H1 (cell line): Measurements from ENCODE around the gene CENPW. TPM values are rescaled to one million over a fixed set of nuclear protein-coding genes. Genes with fewer than 3 reads are reported as not detected.
A peak's percentile ranks its signal among the peaks of the same experiment; 100 is the strongest.

ENCODE experiments used
- CREB1 ChIP-seq: IDR thresholded peaks from 2 replicates; pipeline ENCODE4 v1.6.1; 2012; ENCODE audit warnings: inconsistent platforms
- EGR1 ChIP-seq: IDR thresholded peaks from 2 replicates; pipeline ENCODE4 v1.6.1; 2011; ENCODE audit warnings: low read depth, low read length, borderline replicate concordance
- EZH2 ChIP-seq: fragments of 200-600 bp; sonication (generic); IDR thresholded peaks from 2 replicates; pipeline ENCODE4 v1.7.1; 2012; ENCODE audit warnings: low read depth, mild to moderate bottlenecking, moderate library complexity, low read length, inconsistent platforms; ENCODE audit not compliant: severe bottlenecking
- HDAC2 ChIP-seq, 2 experiments: fragments of 300-600 bp in 1 of 2; sonication (generic) in 1 of 2; IDR thresholded peaks; 2 replicates each; pipeline ENCODE4 v1.6.1; 2011 to 2012; ENCODE audit warnings: low read depth in 2 of 2, low read length in 2 of 2, mild to moderate bottlenecking in 2 of 2, moderate library complexity in 2 of 2, borderline replicate concordance in 1 of 2, inconsistent platforms in 1 of 2
- HDAC6 ChIP-seq: IDR thresholded peaks from one replicate; pipeline ENCODE4 v1.7.1; 2012; ENCODE audit warnings: low read depth, mild to moderate bottlenecking, inconsistent platforms, low read length, moderate library complexity
- JUN ChIP-seq: IDR thresholded peaks from 2 replicates; pipeline ENCODE4 v1.6.1; 2011; ENCODE audit warnings: low read depth, mild to moderate bottlenecking, improper control_type of control experiment, low read length
- KDM1A ChIP-seq: fragments of 200-600, 300-600 bp; sonication (generic); IDR thresholded peaks from 2 replicates; pipeline ENCODE4 v1.7.1; 2016; ENCODE audit warnings: mild to moderate bottlenecking, low read length, borderline replicate concordance
- KDM5A ChIP-seq: fragments of 200-600 bp; IDR thresholded peaks from 2 replicates; pipeline ENCODE4 v1.7.1; 2012; ENCODE audit warnings: mild to moderate bottlenecking, low read length, inconsistent platforms, mixed read lengths
- NANOG ChIP-seq: IDR thresholded peaks from 2 replicates; pipeline ENCODE4 v1.6.1; 2011; ENCODE audit warnings: low read length, low read depth, mild to moderate bottlenecking, inconsistent platforms; ENCODE audit not compliant: insufficient read depth, poor library complexity, severe bottlenecking
- SAP30 ChIP-seq: fragments of 300-600 bp; sonication (generic); IDR thresholded peaks from 2 replicates; pipeline ENCODE4 v1.7.1; 2012; ENCODE audit warnings: low read length, moderate library complexity, mild to moderate bottlenecking, inconsistent platforms; ENCODE audit not compliant: insufficient read depth, insufficient replicate concordance
- SIN3A ChIP-seq, 2 experiments: IDR thresholded peaks in 1 of 2; conservative IDR thresholded peaks in 1 of 2; 2 replicates each; pipeline ENCODE4 v1.6.1; 2011 to 2012; ENCODE audit warnings: low read length in 2 of 2, improper control_type of control experiment in 1 of 2, low read depth in 1 of 2, mild to moderate bottlenecking in 1 of 2
- SP2 ChIP-seq: IDR thresholded peaks from 2 replicates; pipeline ENCODE4 v1.6.1; 2012; ENCODE audit warnings: mild to moderate bottlenecking, low read length, inconsistent platforms
- SP4 ChIP-seq: IDR thresholded peaks from 2 replicates; pipeline ENCODE4 v1.6.1; 2012; ENCODE audit warnings: low read length, inconsistent platforms
- SRF ChIP-seq: IDR thresholded peaks from 2 replicates; pipeline ENCODE4 v1.6.1; 2011; ENCODE audit warnings: mild to moderate bottlenecking, low read depth, low read length, moderate library complexity
- TAF1 ChIP-seq: IDR thresholded peaks from 2 replicates; pipeline ENCODE4 v1.6.1; 2011; ENCODE audit warnings: mild to moderate bottlenecking, low read depth, low read length
- TAF7 ChIP-seq: optimal IDR thresholded peaks from 2 replicates; pipeline ENCODE3; 2011; ENCODE audit warnings: low read depth, mild to moderate bottlenecking, inconsistent platforms, low read length, moderate library complexity, borderline replicate concordance
- TBP ChIP-seq: IDR thresholded peaks from 2 replicates; pipeline ENCODE4 v1.6.1; 2011; ENCODE audit warnings: low read depth, low read length, improper control_type of control experiment
- TCF12 ChIP-seq: IDR thresholded peaks from 2 replicates; pipeline ENCODE4 v1.6.1; 2011; ENCODE audit warnings: low read depth, mild to moderate bottlenecking, low read length
- YY1 ChIP-seq: IDR thresholded peaks from 2 replicates; pipeline ENCODE4 v1.6.1; 2011; ENCODE audit warnings: low read depth, mild to moderate bottlenecking, low read length
- polyA plus RNA-seq, 7 experiments: library from polyadenylated mRNA; depleted of rRNA in 3 of 7; stranded (reverse) in 5 of 7; unstranded in 2 of 7; fragments of >200 nt in 5 of 7; fragments of 200-250 nt in 2 of 7; gene quantifications; 1 replicate in 5 of 7; 2 replicates in 1 of 7; 4 replicates in 1 of 7; pipeline versions ENCODE4 v1.2.1 to v1.2.3, GENCODE V29; 2011 to 2013; ENCODE audit warnings: missing spikeins in 2 of 7, mixed read lengths in 2 of 7
- total RNA-seq: library from RNA; stranded (reverse); fragmentation: NEBNext Ultra II Directional; extraction: Animal tissue kit (Norgen Biotek cat#: 25700); gene quantifications from 2 replicates; pipeline ENCODE4 v1.2.1, GENCODE V29; 2021
- TF ChIP-seq, protein P1 (sequence below): IDR thresholded peaks from 2 replicates; pipeline ENCODE4 v1.6.1; 2012; ENCODE audit warnings: inconsistent platforms
- TF ChIP-seq, protein P2 (sequence below), 3 experiments: IDR thresholded peaks; 1 replicate in 2 of 3; 2 replicates in 1 of 3; pipeline versions ENCODE4 v1.5.1 to v1.6.1; 2011; ENCODE audit warnings: low read length in 3 of 3, mild to moderate bottlenecking in 3 of 3, inconsistent platforms in 2 of 3, low read depth in 1 of 3, moderate library complexity in 1 of 3; ENCODE audit not compliant: insufficient read depth in 1 of 3; ENCODE audit errors: control extremely low read depth in 1 of 3

The CENPW gene
- total and polyA plus RNA-seq, 2 of the 8 experiments (the other 6 are each of a cell fraction or from before 2014, with no cell fraction given), result 22.0 to 91.1 TPM

DNA sequence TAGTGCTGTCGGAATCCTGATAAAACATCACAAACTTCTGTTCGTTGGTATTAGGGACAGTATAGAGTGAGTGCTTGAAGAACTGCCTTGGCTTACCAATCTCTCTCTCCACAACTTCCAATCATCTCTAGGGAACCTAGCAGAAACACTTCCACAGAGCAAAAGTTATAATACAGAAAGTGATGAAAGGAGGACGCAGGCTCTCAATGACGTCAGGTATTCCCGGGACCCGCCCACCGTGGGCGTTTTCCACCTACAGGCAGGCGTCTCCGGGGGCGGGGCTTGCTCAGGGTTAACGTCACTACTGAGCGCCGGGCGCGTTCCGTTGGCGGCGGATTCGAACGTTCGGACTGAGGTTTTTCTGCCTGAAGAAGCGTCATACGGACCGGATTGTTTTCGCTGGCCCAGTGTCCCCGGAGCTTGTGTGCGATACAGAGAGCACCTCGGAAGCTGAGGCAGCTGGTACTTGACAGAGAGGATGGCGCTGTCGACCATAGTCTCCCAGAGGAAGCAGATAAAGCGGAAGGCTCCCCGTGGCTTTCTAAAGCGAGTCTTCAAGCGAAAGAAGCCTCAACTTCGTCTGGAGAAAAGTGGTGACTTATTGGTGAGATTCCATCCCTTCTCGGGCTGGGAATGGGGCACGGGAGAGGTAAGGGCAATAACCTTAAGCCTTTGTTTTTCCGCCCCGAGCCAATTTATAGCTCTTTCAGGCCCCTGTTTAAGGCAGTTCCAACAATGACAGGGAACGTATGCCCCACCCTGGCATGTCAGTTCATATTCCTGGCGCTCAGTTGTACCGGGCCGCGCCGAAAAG lies at the start of gene CENPW (continued):
- TF ChIP-seq CREB1 (peak; percentile 99), YY1 (0 out of 2 replicates have a peak, but pooled peaks have one; percentile 29), EZH2 (no peak), SP2 (no peak), HDAC6 (no peak), TCF12 (0 out of 2 replicates have a peak, but pooled peaks have one; percentile 29), SAP30 (peak; percentile 79), HDAC2 (IDR thresholded peaks at IDR 0.05; ENCODE audit: borderline replicate concordance in 1 of 2, low read depth in 2 of 2, low read length in 2 of 2) (peak in 1 of 2 experiments; percentile 91; a peak in 2 of 4 replicates), TAF1 (peak; percentile 93), TBP (peak; percentile 89), SP4 (peak; percentile 77; the same call in 1 of the 2 replicates), SRF (peak; percentile 82), KDM1A (no peak), JUN (no peak), SIN3A (conservative IDR thresholded peaks at IDR 0.05 in 1 of 2, IDR thresholded peaks at IDR 0.05 in 1 of 2; ENCODE audit: low read depth in 1 of 2, low read length in 2 of 2) (peak; percentile 81 to 97; a peak in 3 of 4 replicates), NANOG (no peak), TAF7 (peak; percentile 79), KDM5A (peak; percentile 78), EGR1 (peak; percentile 93)
- TF ChIP-seq, protein P1, sequence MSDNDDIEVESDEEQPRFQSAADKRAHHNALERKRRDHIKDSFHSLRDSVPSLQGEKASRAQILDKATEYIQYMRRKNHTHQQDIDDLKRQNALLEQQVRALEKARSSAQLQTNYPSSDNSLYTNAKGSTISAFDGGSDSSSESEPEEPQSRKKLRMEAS, result peak; percentile 34; the same call in 1 of the 2 replicates
- TF ChIP-seq, protein P2, sequence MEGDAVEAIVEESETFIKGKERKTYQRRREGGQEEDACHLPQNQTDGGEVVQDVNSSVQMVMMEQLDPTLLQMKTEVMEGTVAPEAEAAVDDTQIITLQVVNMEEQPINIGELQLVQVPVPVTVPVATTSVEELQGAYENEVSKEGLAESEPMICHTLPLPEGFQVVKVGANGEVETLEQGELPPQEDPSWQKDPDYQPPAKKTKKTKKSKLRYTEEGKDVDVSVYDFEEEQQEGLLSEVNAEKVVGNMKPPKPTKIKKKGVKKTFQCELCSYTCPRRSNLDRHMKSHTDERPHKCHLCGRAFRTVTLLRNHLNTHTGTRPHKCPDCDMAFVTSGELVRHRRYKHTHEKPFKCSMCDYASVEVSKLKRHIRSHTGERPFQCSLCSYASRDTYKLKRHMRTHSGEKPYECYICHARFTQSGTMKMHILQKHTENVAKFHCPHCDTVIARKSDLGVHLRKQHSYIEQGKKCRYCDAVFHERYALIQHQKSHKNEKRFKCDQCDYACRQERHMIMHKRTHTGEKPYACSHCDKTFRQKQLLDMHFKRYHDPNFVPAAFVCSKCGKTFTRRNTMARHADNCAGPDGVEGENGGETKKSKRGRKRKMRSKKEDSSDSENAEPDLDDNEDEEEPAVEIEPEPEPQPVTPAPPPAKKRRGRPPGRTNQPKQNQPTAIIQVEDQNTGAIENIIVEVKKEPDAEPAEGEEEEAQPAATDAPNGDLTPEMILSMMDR (IDR thresholded peaks at IDR 0.05; ENCODE audit: control extremely low read depth in 1 of 3, insufficient read depth in 1 of 3, low read depth in 1 of 3, low read length in 3 of 3), result no peak
